ENCODE data around the gene LZTS3.

- TF ChIP-seq EZH2 (IDR thresholded peaks at IDR 0.05; ENCODE audit: borderline replicate concordance, low read depth, low read length, poor library complexity, severe bottlenecking) = no peak
- TF ChIP-seq CTCF (conservative IDR thresholded peaks at IDR 0.05; ENCODE audit: low read depth, low read length) = no peak
Measured at GRCh38 chr20:3134151-3134550, 39.2 kb downstream of the LZTS3 start.

Data from A673 (cell line).